Measurements from ENCODE around the gene SLC25A5.

GRCh38 chrX:119469313-119469635 lies 1.0 kb downstream of the SLC25A5 start:
- no peak for TF ChIP-seq CTCF (IDR thresholded peaks at IDR 0.05)
- TF ChIP-seq POLR2AphosphoS5 (IDR thresholded peaks at IDR 0.05) = peak in 1 of 3 donors; percentile 23
- no peak for TF ChIP-seq EP300 (IDR thresholded peaks at IDR 0.05; ENCODE audit: low read depth)
- no peak for TF ChIP-seq POLR2A (IDR thresholded peaks at IDR 0.05)
